Measurements from ENCODE around the gene TOMM70. TPM values are rescaled to one million over a fixed set of nuclear protein-coding genes. Genes with fewer than 3 reads are reported as not detected.

Gene TOMM70
- total RNA-seq (2022; extraction: Qiagen RNA extraction): 41.1 to 51.7 TPM (median 45.0 TPM) in 5 replicates

DNA sequence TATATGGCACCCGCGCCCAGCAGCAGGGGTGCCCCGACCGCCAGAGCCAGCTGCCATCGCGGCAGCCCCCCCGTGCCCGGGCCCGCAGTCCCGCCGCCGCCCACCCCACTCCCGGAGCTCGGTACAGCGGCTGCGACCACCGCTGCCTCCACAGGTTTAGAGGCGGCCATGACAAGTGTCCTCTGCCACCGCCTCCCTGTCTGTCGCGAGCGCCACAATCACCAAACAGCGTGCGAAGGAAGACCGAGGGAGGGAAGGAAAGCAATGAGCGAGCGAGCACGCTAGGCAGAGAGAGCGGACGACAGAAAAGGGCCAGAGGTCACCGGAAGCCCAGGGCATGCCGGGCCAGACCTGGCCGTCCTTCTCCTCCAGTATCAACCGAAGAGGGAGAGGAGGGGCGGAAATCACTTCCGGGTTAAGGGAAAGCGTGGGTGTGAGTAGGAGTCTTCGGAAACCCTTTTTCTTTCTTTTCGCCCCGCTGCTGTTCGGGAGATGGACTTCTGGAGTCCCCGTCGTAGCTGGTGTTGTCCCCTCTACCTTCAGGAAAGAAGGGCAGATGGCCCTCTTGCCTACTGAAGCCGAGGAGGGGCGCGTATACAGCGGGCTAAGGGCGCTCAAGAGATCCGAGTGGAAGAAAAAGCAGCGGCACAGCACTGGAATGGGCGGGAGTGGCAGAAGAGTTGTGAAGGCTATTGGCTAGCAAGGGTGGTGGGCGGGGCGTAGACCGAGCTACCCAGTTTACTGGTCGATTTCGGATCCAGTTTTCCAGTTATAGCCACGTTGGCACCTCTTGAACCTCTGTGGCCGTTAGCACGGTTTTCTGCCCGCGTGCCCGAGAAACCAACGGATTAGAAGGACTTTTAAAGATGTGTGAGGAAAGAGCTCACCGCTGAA, at the start of gene TOMM70, which contains the start of gene LNP1:
TOMM70 (minus strand) TSS at position 310 of the 894 bp plus-strand sequence; CDS start at position 170, 140 bp downstream.
LNP1 (plus strand) TSS at position 760 of the 894 bp plus-strand sequence. CDS start 28,191 bp downstream, outside the sequence.

DNA sequence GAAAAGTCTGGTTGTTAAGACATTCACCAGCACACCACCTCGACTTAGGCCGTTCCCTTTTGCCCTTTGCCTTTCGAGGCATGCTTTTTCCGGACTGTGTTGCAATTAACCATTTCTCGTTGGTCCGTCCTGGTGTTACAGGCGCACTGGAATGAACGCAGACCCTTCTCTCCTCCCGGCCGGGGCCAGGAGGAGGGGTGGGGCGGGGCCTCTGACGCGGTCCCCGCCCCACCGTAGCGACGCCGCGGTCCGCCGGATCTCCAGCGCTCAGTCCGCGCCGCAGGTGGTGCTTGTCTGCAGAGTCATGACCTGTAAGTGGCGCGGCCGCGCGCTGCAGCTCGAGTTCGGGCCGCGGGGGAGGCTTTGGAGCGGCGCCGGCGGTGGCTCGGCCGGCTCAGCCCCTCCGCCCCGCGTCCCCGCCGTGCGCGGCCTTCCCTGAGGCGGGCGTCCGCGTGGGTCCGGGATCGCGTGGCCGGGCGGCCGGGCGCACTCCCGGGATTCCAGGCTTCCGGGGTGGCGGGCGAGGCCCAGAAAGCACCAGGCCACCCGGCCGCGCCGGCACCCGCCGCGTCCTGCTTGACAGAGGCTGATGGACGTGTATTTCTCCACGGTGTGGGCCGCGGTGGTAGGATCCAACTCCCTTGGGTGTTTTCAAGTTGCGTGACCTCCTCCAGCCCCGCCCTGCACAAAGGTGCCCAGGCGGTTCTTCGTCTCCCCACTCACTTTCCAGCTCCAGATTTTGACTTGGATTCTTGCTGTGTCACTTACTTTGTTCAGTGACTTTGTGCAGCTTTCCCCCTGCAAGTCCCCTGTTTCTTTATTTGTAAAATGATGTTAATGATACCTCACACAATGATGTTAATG, 66.2 kb downstream of the TOMM70 start, which contains the start of gene NIT2:
NIT2 (plus strand) TSS at position 270 of the 864 bp plus-strand sequence; CDS start at position 305, 35 bp downstream.

Other genes starting within 250 kb of the TOMM70 start
- gene TBC1D23, start 140.1 kb downstream of the TOMM70 start, total RNA-seq (2022; extraction: Qiagen RNA extraction): 11.5 to 13.6 TPM (median 12.6 TPM) in 5 replicates
- 68.8 to 86.1 TPM (median 85.8 TPM) in 5 replicates for gene NIT2, start 66.3 kb downstream of the TOMM70 start, total RNA-seq (2022; extraction: Qiagen RNA extraction)
- gene LNP1, start 450 bp upstream of the TOMM70 start, total RNA-seq (2022; extraction: Qiagen RNA extraction): 0.72 to 1.2 TPM (median 0.80 TPM) in 5 replicates
- 1.8 to 2.6 TPM (median 1.9 TPM) in 5 replicates for gene TMEM45A, start 91.5 kb upstream of the TOMM70 start, total RNA-seq (2022; extraction: Qiagen RNA extraction)
- not detected in 5 replicates for gene ADGRG7, start 208.5 kb upstream of the TOMM70 start, total RNA-seq (2022; extraction: Qiagen RNA extraction)